ENCODE results near the gene GJB3.

DNA sequence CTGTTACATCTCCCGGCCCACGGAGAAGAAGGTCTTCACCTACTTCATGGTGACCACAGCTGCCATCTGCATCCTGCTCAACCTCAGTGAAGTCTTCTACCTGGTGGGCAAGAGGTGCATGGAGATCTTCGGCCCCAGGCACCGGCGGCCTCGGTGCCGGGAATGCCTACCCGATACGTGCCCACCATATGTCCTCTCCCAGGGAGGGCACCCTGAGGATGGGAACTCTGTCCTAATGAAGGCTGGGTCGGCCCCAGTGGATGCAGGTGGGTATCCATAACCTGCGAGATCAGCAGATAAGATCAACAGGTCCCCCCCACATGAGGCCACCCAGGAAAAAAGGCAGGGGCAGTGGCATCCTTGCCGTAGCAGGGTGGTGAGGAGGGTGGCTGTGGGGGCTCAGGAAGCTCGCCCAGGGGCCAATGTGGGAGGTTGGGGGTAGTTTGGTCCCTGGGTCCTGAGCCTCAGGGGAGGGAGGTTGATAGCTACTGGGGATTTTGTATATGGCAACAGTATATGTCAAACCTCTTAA, 19.2 kb upstream of the GJB3 start:
- TF ChIP-seq, protein P1, sequence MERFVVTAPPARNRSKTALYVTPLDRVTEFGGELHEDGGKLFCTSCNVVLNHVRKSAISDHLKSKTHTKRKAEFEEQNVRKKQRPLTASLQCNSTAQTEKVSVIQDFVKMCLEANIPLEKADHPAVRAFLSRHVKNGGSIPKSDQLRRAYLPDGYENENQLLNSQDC (CRISPR knock-in tag; IDR thresholded peaks at IDR 0.05) = no peak
- TF ChIP-seq EGR1 (conservative IDR thresholded peaks at IDR 0.05) = no peak
- no peak for TF ChIP-seq FOXM1 (IDR thresholded peaks at IDR 0.05; ENCODE audit: low read depth)
- TF ChIP-seq FOXM1 (CRISPR knock-in tag; IDR thresholded peaks at IDR 0.05; ENCODE audit: low read depth) = no peak

Data from K562 (cell line).